Sigmoid colon (tissue), 7 donors: Measurements from ENCODE around the gene NES. TPM values are rescaled to one million over a fixed set of nuclear protein-coding genes. Genes with fewer than 3 reads are reported as not detected.

Experiments used
- DNase-seq: peaks from one replicate; pipeline ENCODE4 v3.0.0-alpha.2; 2019
- H3K27ac ChIP-seq, 4 donors: fragments of 200-600 bp; sonication (generic); one replicate each; pipeline ENCODE4 v1.5.1; 2016 to 2019; ENCODE audit warnings: mild to moderate bottlenecking in 1 of 4
- H3K27me3 ChIP-seq, 3 donors: fragments of 200-600 bp; sonication (generic); one replicate each; pipeline ENCODE4 v1.5.1; 2019; ENCODE audit warnings: mild to moderate bottlenecking in 1 of 3
- H3K36me3 ChIP-seq, 4 donors: fragments of 200-600 bp; sonication (generic); one replicate each; pipeline ENCODE4 v1.5.1; 2016 to 2019
- H3K4me1 ChIP-seq, 4 donors: fragments of 200-600 bp; sonication (generic); one replicate each; pipeline ENCODE4 v1.5.1; 2017 to 2019
- H3K4me3 ChIP-seq, 4 donors: fragments of 200-600 bp; sonication (generic); one replicate each; pipeline ENCODE4 v1.5.1; 2017 to 2019; ENCODE audit warnings: mild to moderate bottlenecking in 2 of 4, moderate library complexity in 1 of 4
- H3K9me3 ChIP-seq, 4 donors: fragments of 200-600 bp in 3 of 4; sonication (generic) in 3 of 4; one replicate each; pipeline versions ENCODE4 v1.5.1 to v1.6.1; 2013 to 2019
- EP300 ChIP-seq, 4 donors: sonication (generic); formaldehyde crosslinking; IDR thresholded peaks; one replicate each; pipeline ENCODE4 v1.6.1; 2017; ENCODE audit warnings: antibody characterized with exemption in 4 of 4
- POLR2A ChIP-seq, 2 donors: fragments of 450-650 bp; IDR thresholded peaks; one replicate each; pipeline ENCODE4 v1.6.1; 2016; ENCODE audit warnings: antibody characterized with exemption in 2 of 2, mild to moderate bottlenecking in 2 of 2, moderate library complexity in 2 of 2
- POLR2AphosphoS5 ChIP-seq, 4 donors: sonication (generic); formaldehyde crosslinking; IDR thresholded peaks; one replicate each; pipeline ENCODE4 v1.6.1; 2017; ENCODE audit warnings: antibody characterized with exemption in 4 of 4
- WGBS, 2 donors: extraction: QIAGEN DNeasy Blood & Tissue Kit; methylation state at CpG; one replicate each; pipeline ENCODE4 v1.1.7; 2013; 5-methylcytosine and 5-hydroxymethylcytosine counted together
- intact Hi-C: fragments of 100-400 bp; cut with DNase I; formaldehyde crosslinking; loops from one replicate; pipeline ENCODE4 v1.15.1; 2023
- polyA plus RNA-seq, 3 donors: library from polyadenylated mRNA; stranded (reverse); fragments of 200-250 nt; gene quantifications; one replicate each; pipeline ENCODE4 v1.2.3, GENCODE V29; 2013
- total RNA-seq, 4 donors: library from RNA; depleted of rRNA; stranded (reverse); fragments of >200 nt; gene quantifications; one replicate each; pipeline ENCODE4 v1.1.0, GENCODE V29; 2016
- TF ChIP-seq, protein P1 (sequence below), 4 experiments: fragments of 450-650 bp in 3 of 4; fragments of 200-600 bp in 1 of 4; IDR thresholded peaks; one replicate each; pipeline ENCODE4 v1.5.1; 2016 to 2019; ENCODE audit warnings: antibody characterized with exemption in 4 of 4, mild to moderate bottlenecking in 3 of 4, moderate library complexity in 2 of 4
- donor health status: healthy with polysubstance abuse.
- donor health status: Bipolar disorder and iron deficiency.
- donor health status: healthy.

The NES gene
- total and polyA plus RNA-seq, 7 donors, result 0.60 to 21.0 (median 7.1) TPM

DNA sequence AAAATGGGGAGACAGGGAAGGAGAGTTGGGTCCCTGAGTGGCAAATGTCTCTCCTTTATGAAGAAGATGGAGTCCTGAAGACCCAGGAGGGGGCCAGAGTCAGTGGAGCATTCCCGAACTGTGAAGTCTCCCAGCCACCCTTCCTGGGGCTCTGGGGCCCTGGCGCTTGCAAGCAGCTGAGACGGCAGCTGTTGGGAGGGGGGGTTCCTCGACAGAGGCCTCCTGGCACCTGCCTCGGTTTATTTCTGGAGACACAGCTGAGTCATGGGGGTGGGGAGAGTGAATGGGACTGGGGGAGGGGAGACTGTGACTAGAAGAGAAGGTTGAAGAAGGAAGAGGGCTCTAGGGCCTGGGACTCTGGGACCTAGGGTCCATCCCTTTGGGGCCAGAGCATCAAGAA lies 14.0 kb downstream of the NES start:
- WGBS, 2 donors, result 43 to 72% methylated on average over 5 of the region's 5 CpGs
- Histone ChIP-seq H3K4me3 (no peak overlapping the region), H3K27me3 (no peaks in the 10 kb centered on the region), H3K27ac (peak overlapping the region; percentile 77 to 86 (median 80)), H3K4me1 (peaks cover 0 to 91% (median 85%) of the 10 kb centered on the region in 4 donors), H3K36me3 (no peaks in the 10 kb centered on the region), H3K9me3 (no peaks in the 10 kb centered on the region)
- TF ChIP-seq EP300 (IDR thresholded peaks at IDR 0.05) (no peak), POLR2A (IDR thresholded peaks at IDR 0.05) (no peak), POLR2AphosphoS5 (IDR thresholded peaks at IDR 0.05) (no peak)
- TF ChIP-seq, protein P1, sequence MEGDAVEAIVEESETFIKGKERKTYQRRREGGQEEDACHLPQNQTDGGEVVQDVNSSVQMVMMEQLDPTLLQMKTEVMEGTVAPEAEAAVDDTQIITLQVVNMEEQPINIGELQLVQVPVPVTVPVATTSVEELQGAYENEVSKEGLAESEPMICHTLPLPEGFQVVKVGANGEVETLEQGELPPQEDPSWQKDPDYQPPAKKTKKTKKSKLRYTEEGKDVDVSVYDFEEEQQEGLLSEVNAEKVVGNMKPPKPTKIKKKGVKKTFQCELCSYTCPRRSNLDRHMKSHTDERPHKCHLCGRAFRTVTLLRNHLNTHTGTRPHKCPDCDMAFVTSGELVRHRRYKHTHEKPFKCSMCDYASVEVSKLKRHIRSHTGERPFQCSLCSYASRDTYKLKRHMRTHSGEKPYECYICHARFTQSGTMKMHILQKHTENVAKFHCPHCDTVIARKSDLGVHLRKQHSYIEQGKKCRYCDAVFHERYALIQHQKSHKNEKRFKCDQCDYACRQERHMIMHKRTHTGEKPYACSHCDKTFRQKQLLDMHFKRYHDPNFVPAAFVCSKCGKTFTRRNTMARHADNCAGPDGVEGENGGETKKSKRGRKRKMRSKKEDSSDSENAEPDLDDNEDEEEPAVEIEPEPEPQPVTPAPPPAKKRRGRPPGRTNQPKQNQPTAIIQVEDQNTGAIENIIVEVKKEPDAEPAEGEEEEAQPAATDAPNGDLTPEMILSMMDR (IDR thresholded peaks at IDR 0.05), result no peak
- intact Hi-C loops, result no loop called here
- DNase-seq, result peak; percentile 82

DNA sequence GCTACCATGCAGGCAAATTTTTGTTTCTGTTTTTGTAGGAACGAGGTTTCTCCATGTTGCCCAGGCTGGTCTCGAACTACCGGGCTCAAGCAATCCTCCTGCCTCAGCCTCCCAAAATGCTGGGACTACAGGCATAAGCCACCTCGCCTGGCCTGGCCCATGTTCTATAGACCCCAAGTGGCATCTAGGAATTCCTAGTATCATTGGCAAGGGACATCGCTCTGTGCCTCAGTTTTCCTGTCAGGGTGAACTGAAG lies 14.5 kb downstream of the NES start:
- 91% methylated on average over 5 of the region's 5 CpGs for WGBS, 2 donors
- Histone ChIP-seq H3K4me1 (peaks cover 0 to 90% (median 84%) of the 10 kb centered on the region in 4 donors), H3K27ac (peak overlapping the region; percentile 77 to 86 (median 80)), H3K27me3 (no peaks in the 10 kb centered on the region), H3K4me3 (no peak overlapping the region), H3K9me3 (no peaks in the 10 kb centered on the region), H3K36me3 (no peaks in the 10 kb centered on the region)
- no peak for DNase-seq
- intact Hi-C loops, result no loop called here
- TF ChIP-seq, protein P1 (IDR thresholded peaks at IDR 0.05), result no peak
- TF ChIP-seq POLR2AphosphoS5 (IDR thresholded peaks at IDR 0.05) (no peak), POLR2A (IDR thresholded peaks at IDR 0.05) (no peak), EP300 (IDR thresholded peaks at IDR 0.05) (no peak)

DNA sequence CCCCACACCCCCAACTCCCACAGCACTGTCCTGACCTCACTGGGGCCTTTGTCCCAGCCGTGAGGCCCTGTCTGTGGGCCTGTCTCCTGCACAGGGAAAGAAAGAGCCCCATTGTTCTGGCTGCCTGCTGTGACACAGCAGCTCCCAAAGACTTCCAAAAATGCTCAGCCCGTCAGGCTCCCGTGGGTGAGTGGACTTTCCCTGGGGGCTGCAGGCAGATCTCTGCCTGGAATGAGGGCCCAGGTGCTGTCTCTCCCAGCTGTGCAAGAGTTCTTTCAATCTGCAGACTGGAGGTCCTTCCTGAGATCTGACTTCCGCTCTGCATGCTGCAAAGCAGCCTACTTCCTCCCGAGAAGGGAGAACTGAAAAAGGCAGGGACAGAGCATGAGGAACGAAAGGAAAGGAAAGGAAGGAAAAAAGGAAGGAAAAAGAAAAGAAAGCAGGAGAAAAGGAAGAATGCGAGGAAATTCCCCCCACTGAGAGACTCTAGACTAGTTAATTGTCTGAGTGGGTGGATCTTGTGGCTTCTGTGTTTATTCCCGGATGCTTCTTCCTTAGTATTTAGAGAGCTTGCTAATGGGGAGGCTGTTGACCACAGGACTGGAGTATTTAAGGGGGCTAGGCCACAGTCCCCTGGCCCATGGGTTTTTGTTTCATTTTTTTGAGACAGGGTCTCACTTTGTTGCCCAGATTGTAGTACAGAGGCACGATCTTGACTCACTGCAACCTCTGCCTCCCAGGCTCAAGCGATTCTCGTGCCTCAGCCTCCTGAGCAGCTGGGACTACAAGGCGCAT lies 15.0 kb downstream of the NES start:
- no peaks in the 10 kb centered on the region for H3K27me3 ChIP-seq
- DNase-seq, result no peak
- no peaks in the 10 kb centered on the region for H3K36me3 ChIP-seq
- no peaks in the 10 kb centered on the region for H3K9me3 ChIP-seq
- WGBS, 2 donors, result 59 to 72% methylated on average over 12 of the region's 12 CpGs
- TF ChIP-seq POLR2AphosphoS5 (IDR thresholded peaks at IDR 0.05), result no peak
- TF ChIP-seq, protein P1 (IDR thresholded peaks at IDR 0.05), result no peak
- no peak for TF ChIP-seq POLR2A (IDR thresholded peaks at IDR 0.05)
- TF ChIP-seq EP300 (IDR thresholded peaks at IDR 0.05), result no peak
- H3K4me1 ChIP-seq, result peaks cover 0 to 88% (median 83%) of the 10 kb centered on the region in 4 donors
- peak overlapping the region; percentile 77 to 86 (median 80) for H3K27ac ChIP-seq
- intact Hi-C loops, result no loop called here
- no peak overlapping the region for H3K4me3 ChIP-seq

DNA sequence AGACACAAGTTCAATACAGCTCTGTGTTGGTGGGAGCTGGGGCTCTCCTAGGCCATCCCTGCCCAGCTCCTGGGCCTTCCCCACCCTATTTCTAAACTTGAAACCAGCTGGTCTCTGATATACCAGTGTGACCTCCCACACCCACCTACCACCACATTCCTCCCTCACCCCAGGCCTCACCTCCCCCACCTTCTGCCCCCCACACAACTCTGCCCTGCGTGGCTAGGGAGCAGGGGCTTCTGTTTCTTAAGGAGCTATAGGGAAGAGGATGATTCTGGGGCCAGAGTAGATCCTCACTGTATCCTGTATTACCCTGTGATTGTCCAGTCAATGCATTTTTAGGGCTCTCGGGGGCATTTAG lies 16.5 kb downstream of the NES start:
- H3K9me3 ChIP-seq, result no peaks in the 10 kb centered on the region
- TF ChIP-seq EP300 (IDR thresholded peaks at IDR 0.05) (no peak), POLR2A (IDR thresholded peaks at IDR 0.05) (no peak), POLR2AphosphoS5 (IDR thresholded peaks at IDR 0.05) (no peak)
- TF ChIP-seq, protein P1 (IDR thresholded peaks at IDR 0.05), result no peak
- intact Hi-C loops, result loop anchor here (1.0 kb wide), 1 partner anchor 18 kb away; no protein-coding TSS in a partner anchor
- H3K4me1 ChIP-seq, result peaks cover 0 to 89% (median 82%) of the 10 kb centered on the region in 4 donors
- H3K27me3 ChIP-seq, result no peaks in the 10 kb centered on the region
- peak overlapping the region in 1 of 4 donors; percentile 1 for H3K4me3 ChIP-seq
- H3K27ac ChIP-seq, result peak overlapping the region; percentile 77 to 86 (median 80)
- 31 to 52% methylated on average over 2 of the region's 2 CpGs for WGBS, 2 donors
- H3K36me3 ChIP-seq, result no peaks in the 10 kb centered on the region
- no peak for DNase-seq
